Uterus (tissue), 2 donors: ENCODE data around the gene WASHC4.

Source experiments
- POLR2A ChIP-seq, 2 donors: fragments of 450-650 bp; IDR thresholded peaks; one replicate each; pipeline ENCODE4 v1.6.1; 2016; ENCODE audit warnings: antibody characterized with exemption in 2 of 2, mild to moderate bottlenecking in 1 of 2, moderate library complexity in 1 of 2
- TF ChIP-seq, protein P1 (sequence below), 4 experiments: fragments of 200-600 bp in 2 of 4; fragments of 450-650 bp in 2 of 4; sonication (generic) in 2 of 4; IDR thresholded peaks; one replicate each; pipeline ENCODE4 v1.5.1; 2016 to 2019; ENCODE audit warnings: antibody characterized with exemption in 4 of 4, mild to moderate bottlenecking in 2 of 4, moderate library complexity in 1 of 4

DNA sequence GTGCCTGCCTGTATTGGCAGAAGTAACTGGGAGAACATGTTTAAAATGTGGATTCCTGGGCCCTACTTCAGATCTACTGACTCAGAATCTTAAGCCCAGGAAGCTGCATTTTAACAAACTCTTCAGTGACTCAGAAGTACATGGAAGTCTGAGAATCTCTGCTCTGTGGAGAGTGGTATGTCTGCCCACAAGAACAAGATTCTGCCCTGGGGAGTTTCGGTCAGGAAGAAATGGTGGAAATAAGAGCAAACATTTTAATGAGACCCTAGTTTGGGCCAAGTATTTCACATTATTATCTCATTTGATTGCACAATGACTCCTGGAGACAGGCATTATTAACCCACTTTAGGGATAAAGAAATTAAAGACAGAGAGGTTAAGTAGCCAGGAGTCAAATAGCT lies 31.4 kb upstream of the WASHC4 start:
- TF ChIP-seq, protein P1, sequence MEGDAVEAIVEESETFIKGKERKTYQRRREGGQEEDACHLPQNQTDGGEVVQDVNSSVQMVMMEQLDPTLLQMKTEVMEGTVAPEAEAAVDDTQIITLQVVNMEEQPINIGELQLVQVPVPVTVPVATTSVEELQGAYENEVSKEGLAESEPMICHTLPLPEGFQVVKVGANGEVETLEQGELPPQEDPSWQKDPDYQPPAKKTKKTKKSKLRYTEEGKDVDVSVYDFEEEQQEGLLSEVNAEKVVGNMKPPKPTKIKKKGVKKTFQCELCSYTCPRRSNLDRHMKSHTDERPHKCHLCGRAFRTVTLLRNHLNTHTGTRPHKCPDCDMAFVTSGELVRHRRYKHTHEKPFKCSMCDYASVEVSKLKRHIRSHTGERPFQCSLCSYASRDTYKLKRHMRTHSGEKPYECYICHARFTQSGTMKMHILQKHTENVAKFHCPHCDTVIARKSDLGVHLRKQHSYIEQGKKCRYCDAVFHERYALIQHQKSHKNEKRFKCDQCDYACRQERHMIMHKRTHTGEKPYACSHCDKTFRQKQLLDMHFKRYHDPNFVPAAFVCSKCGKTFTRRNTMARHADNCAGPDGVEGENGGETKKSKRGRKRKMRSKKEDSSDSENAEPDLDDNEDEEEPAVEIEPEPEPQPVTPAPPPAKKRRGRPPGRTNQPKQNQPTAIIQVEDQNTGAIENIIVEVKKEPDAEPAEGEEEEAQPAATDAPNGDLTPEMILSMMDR (IDR thresholded peaks at IDR 0.05): no peak
- TF ChIP-seq POLR2A (IDR thresholded peaks at IDR 0.05): no peak
